Measurements from ENCODE around the gene GRK5.

DNA sequence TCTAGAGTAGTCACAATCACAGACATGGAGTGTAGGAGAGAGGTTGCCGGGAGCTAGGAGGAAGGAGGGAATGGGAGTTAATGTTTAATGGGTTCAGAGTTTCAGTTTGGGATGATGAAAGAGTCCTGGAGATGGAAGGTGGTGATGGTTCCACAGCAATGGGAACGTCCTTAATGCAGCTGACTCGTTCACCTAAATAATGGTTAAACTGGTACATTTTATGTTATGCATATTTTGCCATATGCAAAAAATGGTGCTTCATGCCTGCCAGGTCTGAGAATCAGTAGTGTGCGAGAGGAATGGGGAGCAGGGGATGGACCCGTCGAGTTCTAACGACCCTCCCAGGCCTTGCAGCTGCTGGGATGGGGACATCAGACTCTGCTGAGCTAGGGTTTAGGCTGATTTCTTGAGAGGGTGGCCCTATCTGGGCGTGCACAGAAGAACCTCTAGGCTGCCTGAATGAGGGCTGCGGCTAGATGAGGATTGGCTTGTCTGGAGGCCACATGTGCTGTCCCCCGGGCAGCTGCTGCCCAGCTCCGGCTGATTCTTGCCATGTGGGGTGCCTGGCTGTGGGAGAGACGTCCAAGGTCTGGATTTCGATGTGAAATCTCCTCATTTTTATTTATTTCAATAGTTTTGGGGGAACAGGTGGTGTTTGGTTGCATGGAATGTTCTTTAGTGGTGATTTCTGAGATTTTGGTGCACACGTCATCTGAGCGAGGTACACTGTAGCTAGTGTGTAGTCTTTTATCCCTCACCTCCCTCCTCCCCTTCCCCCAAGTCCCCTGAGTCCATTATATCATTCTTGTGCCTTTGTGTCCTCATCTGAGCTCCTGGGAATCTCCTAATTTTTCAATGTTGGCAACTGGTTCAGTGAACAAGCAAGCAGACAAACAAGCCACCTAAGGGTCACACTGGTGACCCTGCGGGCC, 116.0 kb downstream of the GRK5 start:
- TF ChIP-seq POLR2AphosphoS5 (IDR thresholded peaks at IDR 0.05) (no peak), POLR2A (IDR thresholded peaks at IDR 0.05) (no peak)
